PC-3 (cell line): Measurements from ENCODE around the gene SYT1.

Experiments used
- EZH2 ChIP-seq: fragments of 300-600 bp; sonication (generic); IDR thresholded peaks from one replicate; pipeline ENCODE4 v1.6.1; 2017; ENCODE audit warnings: antibody characterized with exemption, mild to moderate bottlenecking, low read length; ENCODE audit not compliant: unreplicated experiment
- TF ChIP-seq, protein P1 (sequence below): fragments of 300-600 bp; sonication (generic); conservative IDR thresholded peaks from 2 replicates; pipeline ENCODE4 v1.5.1; 2017; ENCODE audit warnings: antibody characterized with exemption, low read depth, mild to moderate bottlenecking, low read length

DNA sequence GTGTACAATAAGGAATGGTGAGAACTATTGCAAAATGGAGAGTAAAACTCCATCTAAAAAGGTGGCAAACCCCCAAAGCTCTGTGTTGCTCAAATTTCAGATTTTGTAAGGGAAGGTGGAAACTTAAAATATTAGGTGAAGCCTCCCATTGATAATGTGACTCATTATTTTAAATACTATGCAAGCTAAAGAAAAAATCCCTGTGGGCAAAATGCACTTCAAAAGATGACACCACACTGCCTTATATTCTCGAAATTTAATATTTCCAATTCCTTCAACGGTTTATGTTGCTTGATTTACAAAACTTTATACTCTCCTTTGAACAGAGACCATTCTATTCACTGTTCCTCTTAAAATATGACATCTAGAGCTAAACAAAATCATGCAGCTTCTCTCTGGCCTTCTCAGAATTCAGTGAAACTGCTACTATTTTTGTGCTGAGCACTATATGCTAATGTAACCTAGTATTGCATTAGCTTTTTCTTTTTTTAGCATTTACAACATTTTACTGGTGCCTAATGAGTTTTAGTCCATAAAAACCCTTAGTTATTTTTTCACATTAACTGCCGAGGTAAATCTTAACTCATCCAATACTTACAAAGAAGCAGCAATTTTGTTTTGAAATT lies 297.7 kb downstream of the SYT1 start:
- TF ChIP-seq, protein P1, sequence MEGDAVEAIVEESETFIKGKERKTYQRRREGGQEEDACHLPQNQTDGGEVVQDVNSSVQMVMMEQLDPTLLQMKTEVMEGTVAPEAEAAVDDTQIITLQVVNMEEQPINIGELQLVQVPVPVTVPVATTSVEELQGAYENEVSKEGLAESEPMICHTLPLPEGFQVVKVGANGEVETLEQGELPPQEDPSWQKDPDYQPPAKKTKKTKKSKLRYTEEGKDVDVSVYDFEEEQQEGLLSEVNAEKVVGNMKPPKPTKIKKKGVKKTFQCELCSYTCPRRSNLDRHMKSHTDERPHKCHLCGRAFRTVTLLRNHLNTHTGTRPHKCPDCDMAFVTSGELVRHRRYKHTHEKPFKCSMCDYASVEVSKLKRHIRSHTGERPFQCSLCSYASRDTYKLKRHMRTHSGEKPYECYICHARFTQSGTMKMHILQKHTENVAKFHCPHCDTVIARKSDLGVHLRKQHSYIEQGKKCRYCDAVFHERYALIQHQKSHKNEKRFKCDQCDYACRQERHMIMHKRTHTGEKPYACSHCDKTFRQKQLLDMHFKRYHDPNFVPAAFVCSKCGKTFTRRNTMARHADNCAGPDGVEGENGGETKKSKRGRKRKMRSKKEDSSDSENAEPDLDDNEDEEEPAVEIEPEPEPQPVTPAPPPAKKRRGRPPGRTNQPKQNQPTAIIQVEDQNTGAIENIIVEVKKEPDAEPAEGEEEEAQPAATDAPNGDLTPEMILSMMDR: no peak
- TF ChIP-seq EZH2: no peak
